Measurements from ENCODE around the gene KCNAB1.

KCNAB1 gene

DNA sequence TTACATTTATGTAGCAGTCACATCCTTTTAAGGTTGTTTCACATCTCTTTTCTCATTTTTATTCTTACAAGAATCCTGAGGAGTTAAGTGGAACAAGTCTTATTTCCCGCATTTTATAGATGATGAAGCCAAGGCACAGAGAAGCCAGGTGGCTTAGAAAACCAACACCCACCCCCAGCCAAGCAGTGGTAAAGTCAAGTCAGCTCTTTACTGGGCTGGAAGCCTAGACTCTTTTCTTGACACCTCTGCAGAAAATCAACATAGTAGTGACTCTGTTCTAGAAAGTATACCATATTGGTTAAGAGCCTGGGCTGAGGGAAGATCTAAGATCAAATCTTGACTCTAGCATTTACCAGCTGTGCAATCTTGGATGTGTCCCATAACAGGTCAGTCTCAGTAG, 195.7 kb downstream of the KCNAB1 start:
- no peak for DNase-seq (ENCODE audit: low read depth in 2 of 2)

- no peak for DNase-seq (ENCODE audit: low read depth in 2 of 2)
Observed at GRCh38 chr3:156317462-156318074, 197.2 kb downstream of the KCNAB1 start.

DNA sequence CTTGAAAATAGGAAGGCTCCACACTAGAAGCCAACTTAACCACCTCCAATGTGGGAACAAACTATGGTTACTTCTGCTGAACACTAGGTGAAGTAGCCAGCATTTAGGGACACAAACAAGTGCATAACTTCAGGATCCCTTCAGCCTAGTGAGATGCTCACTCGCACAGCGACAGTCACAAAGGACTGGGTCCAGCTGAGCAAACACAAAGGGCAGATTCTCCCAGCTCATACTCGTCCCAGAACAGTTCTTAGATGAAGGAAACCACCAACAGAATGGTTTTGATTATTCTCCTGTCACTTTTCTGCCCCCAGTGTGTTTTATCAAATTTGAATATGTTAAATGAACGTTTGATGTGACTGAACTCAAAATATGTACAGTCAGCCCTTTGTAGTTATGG, 201.6 kb downstream of the KCNAB1 start:
- DNase-seq (ENCODE audit: low read depth in 2 of 2): no peak

GRCh38 chr3:156323466-156323865, 203.1 kb downstream of the KCNAB1 start:
- DNase-seq (ENCODE audit: low read depth in 2 of 2): no peak

- no peak for DNase-seq (ENCODE audit: low read depth in 2 of 2)
Observed at GRCh38 chr3:156330415-156330814, 210.0 kb downstream of the KCNAB1 start.

DNA sequence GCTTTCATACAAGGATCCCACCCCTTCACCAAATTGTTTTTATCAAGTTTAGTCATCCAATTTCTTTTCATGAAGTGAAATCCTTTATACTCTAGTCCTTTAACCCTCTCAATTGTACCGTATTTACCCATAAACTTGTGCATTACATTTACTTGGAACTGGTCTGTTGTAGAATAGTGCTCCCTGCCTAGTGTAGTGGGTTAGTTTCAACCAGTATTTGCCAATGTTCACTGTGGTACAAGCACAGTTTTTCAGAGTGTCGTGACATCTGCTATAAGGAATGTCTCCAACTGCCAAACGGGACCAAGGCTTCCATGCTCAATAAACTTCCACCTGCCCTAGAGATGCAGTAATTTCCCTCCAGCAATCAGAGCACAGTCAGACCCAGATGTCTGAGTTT, 211.9 kb downstream of the KCNAB1 start:
- DNase-seq (ENCODE audit: low read depth in 2 of 2): no peak

GRCh38 chr3:156334841-156335545, 214.6 kb downstream of the KCNAB1 start:
- no peak for DNase-seq (ENCODE audit: low read depth in 2 of 2)

DNA sequence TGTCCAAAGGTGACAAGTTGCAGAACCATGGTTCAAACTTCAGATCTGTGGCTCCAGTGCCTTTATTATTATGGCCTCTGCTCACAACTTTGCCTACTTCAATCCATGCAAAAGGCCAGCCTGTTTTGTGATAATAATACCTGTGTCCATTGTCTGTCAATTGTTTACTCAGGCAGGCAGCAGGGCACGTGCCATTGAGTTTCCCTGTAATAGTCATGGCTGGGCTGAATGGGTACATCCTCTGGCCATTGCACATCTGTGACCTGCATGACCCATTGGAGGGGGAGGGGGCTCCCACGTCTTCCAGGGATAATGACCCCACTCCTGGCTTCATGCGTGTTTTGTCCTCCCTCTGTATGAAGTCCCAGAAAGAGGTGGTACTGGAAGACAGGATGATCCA, 219.1 kb downstream of the KCNAB1 start:
- DNase-seq (ENCODE audit: low read depth in 2 of 2): no peak

DNA sequence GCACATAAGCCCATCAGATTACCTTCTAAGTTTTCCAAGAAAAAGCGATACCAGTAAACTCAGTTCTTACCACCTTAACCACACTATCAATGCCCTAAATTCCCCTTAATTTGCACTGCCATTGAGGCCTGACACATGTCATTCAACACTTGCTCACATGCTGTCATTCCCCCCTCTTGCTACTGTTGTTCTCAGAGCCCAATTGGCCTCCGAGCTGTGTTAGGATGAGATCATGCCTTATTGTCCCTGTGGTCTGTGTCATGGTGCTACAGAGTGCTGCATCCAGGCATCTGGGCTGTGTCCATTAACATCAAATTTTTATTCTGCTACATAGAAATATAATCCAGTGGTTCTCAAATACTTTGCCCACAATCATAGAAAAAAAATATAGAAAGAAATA, 221.0 kb downstream of the KCNAB1 start:
- DNase-seq (ENCODE audit: low read depth in 2 of 2): no peak

DNA sequence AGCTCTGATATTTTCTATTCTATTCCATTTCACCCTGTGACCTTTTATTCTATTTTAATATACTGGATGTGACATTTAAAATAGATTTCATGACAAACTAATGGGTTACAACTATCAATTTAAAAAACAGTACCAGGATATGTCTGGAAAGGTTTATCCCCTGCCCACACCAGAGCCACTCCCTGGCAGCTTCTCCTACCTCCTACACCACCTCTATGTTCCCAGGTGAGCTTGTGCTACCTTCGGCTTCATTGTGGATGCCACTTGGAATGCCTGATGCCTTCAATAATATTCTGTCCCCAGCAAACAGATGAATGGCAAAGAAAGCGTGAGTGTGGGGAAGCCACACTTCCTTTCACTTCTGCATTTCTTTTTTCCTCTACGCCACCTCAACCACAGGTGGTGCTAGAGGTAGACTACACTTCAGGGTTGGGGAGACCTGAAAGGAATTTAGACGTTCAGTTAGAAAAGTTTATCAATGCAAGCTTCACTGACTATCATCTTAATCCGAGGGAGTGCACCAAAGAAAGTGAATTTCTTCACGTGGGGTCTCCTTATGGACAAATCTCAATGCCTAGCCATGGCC, 221.5 kb downstream of the KCNAB1 start:
- no peak for DNase-seq (ENCODE audit: low read depth in 2 of 2)

GRCh38 chr3:156344215-156344614, 223.8 kb downstream of the KCNAB1 start:
- no peak for DNase-seq (ENCODE audit: low read depth in 2 of 2)

DNA sequence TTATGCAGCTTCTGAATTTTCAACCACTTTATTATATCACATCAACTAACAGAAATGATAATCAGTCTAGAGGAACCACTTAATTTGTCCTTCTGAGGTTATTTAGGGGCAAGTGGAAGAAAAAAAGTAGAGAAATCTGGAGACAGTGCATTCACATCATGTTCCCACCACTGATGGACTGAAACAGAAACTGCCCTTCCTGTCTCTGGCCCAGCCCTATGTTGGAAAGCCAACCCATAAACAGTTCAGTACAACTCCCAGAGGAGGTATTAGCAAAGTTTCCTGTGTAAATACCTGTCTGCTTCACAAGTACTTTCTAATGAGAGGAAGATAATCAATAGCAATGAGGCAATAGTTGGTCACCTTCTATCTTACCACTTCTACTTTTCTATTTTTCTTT, 228.7 kb downstream of the KCNAB1 start:
- DNase-seq (ENCODE audit: low read depth in 2 of 2): no peak

DNA sequence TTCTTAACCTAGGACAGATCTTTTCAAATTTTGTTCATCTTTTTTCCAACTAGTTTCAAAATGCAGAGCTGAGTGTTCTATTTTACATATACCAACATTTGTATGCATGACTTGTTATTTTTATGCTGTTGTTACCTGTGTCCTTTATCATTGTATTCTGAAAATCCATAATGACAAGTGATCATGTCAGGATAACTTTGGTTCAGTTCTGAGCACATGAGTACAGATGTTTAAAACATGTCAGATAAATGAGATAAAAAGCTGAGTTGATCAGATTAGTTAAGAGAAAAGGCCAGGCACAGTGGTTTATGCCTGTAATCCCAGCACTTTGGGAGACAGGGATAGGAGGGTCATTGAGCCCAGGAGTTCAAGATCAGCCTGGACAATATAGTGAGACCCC, 229.6 kb downstream of the KCNAB1 start:
- DNase-seq (ENCODE audit: low read depth in 2 of 2): no peak

GRCh38 chr3:156350781-156351180, 230.4 kb downstream of the KCNAB1 start:
- no peak for DNase-seq (ENCODE audit: low read depth in 2 of 2)

DNA sequence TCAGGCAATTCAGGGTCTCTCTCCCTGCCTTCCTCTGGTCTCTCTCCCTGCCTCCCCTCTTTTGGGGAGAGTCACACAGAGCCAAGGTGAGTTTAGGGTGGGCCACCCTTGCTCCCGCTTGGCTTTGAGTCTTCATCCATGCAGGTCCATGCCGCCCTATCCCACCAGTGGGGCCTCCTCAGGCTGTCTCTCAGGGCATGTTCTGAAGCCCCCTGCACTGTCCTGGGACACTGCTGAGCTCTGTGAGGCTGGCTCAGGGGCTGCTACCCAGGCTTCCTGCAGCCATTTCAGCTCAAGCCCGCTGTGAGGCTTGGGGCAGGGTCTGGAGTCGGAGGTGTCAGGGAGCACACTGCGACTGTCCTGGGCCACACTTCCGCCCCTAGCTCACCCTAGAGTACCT, 231.4 kb downstream of the KCNAB1 start:
- no peak for DNase-seq (ENCODE audit: low read depth in 2 of 2)

GRCh38 chr3:156352728-156353127, 232.3 kb downstream of the KCNAB1 start:
- no peak for DNase-seq (ENCODE audit: low read depth in 2 of 2)

- DNase-seq (ENCODE audit: low read depth in 2 of 2): no peak
Observed at GRCh38 chr3:156353563-156353962, 233.2 kb downstream of the KCNAB1 start.

DNA sequence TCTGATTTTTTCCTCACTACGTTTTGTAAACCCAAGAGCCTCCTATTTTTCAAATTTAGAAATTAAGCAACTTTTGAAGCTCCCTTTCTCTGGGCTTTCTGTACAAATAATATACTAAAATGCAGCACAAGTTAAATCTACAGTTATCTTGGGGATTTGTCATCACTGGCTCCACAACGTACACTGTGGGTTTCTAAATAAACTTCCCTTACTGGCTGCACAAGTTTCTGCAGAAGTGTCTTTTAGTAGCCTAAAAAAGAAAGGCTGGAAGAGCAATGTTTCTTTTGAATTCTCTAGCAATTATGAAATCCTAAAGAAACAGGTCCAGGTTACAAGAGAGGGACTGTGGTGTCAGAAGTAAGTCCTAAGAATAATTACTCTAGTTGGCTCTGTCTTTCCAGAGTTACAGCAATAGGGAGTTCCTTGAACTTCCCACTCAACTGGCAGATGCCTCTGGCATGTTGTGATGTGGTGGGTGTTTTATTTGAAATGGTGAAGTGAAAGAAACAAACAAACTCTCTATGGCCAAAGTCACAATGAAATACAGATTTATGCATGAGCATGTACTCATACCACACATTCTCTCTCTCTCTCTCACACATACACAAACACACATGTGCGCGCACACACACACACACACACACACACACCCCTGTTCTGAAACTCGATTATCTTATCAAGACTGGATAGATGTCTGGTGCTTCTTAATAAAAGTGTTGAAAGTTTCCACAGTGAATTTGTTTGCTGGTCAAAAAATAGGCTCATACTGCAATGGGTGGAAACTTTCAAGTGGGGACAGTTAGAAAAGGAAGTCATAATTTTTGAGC, 236.4 kb downstream of the KCNAB1 start:
- no peak for DNase-seq (ENCODE audit: low read depth in 2 of 2)

DNA sequence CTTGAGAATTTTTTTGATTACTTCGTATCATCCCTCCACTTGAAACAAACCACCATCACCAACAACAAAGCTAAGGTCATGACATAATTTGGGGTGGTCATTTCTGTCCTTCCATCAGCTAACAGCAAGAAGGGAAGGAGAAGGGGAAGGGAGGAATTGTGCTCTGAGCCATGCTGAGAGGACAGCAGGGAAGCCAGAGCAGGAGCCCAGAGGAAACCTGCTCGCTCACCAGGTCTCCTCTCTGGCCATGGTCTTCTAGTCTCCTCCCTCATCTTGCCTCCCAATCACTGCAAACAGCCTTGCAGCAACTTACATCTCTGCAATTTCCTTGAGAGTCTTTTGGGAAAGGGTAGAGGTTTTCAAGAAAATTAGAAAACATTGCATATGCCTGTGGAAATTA, 237.9 kb downstream of the KCNAB1 start:
- DNase-seq (ENCODE audit: low read depth in 2 of 2): no peak

GRCh38 chr3:156359368-156359767, 239.0 kb downstream of the KCNAB1 start:
- DNase-seq (ENCODE audit: low read depth in 2 of 2): no peak

DNA sequence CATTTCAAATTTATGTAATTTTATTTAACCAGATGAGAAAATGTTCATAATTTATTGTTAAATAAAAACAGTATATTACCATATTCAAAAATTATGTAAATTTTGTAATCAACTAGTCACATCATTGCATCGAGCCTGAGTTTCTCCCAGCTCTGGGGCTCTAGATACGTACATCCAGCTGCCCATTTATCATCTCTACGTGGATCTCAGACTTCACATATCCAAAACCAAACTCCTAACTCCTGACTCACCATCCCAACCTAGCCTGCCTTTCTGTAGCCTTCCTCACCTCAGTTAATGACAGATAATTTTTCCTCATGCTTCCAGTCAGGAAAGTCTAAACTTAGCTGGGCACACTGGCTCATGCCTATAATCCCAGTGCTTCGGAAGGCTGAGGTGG, 239.7 kb downstream of the KCNAB1 start:
- DNase-seq (ENCODE audit: low read depth in 2 of 2): no peak

GRCh38 chr3:156360963-156361362, 240.6 kb downstream of the KCNAB1 start:
- no peak for DNase-seq (ENCODE audit: low read depth in 2 of 2)

DNA sequence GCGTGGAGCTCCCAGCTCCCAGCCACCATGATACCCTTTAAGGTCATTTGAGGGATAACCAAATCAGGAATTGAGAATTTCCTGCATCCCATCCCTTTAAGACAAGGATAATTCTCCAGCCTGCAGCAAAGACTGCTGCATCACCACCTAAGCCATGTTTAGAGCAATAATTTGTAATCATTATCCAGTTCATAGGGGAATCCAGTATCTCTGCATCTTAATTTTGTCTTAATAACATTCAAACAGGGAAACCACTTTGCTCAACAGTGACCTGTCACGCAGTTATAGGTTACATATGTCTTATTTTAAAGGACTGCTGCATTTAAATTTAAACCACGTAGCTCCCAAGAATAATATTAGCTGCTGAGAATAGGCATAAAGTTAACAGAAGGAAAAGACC, 246.2 kb downstream of the KCNAB1 start:
- DNase-seq (ENCODE audit: low read depth in 2 of 2): no peak

All from activated CD4-positive, alpha-beta T cell treated with anti-CD3 and anti-CD28 coated beads for 24 hours (primary cell).